Skeletal muscle tissue (tissue), 4 donors: Measurements from ENCODE around the gene RSL1D1. TPM values are rescaled to one million over a fixed set of nuclear protein-coding genes. Genes with fewer than 3 reads are reported as not detected.
"Not testable (repeated sequence)": the region's sequence is repeated elsewhere in the genome, so short reads cannot be mapped to it uniquely, and the experiment has no call there.

Experiments
- H3K27ac ChIP-seq: one replicate; pipeline ENCODE4 v1.7.0; 2013; ENCODE audit warnings: mild to moderate bottlenecking, low read depth, low read length, inconsistent platforms
- H3K27me3 ChIP-seq, 3 donors: one replicate each; pipeline ENCODE4 v1.7.0; 2013; ENCODE audit warnings: low read length in 3 of 3; ENCODE audit not compliant: control insufficient read depth in 3 of 3, insufficient read depth in 3 of 3
- H3K36me3 ChIP-seq, 3 donors: one replicate each; pipeline ENCODE4 v1.7.0; 2013; ENCODE audit warnings: low read length in 3 of 3; ENCODE audit not compliant: control insufficient read depth in 3 of 3, insufficient read depth in 3 of 3
- H3K4me1 ChIP-seq, 3 donors: one replicate each; pipeline ENCODE4 v1.7.0; 2013; ENCODE audit warnings: low read length in 3 of 3, mild to moderate bottlenecking in 3 of 3; ENCODE audit not compliant: control insufficient read depth in 3 of 3, insufficient read depth in 3 of 3
- H3K4me3 ChIP-seq, 3 donors: one replicate each; pipeline ENCODE4 v1.7.0; 2013; ENCODE audit warnings: low read length in 3 of 3
- H3K9ac ChIP-seq, 3 donors: one replicate each; pipeline ENCODE4 v1.7.0; 2013; ENCODE audit warnings: low read length in 3 of 3, mild to moderate bottlenecking in 3 of 3, moderate library complexity in 2 of 3, low read depth in 1 of 3
- H3K9me3 ChIP-seq, 3 donors: one replicate each; pipeline ENCODE4 v1.7.0; 2013; ENCODE audit warnings: low read length in 3 of 3; ENCODE audit not compliant: control insufficient read depth in 3 of 3
- total RNA-seq: library from RNA; depleted of rRNA; stranded (reverse); fragments of >200 nt; gene quantifications from one replicate; pipeline ENCODE4 v1.2.3, GENCODE V29; 2014
- donor health status: Osteomylitis.

Gene RSL1D1
- total RNA-seq, 1 donor from 2014 or later: 75.2 TPM

DNA sequence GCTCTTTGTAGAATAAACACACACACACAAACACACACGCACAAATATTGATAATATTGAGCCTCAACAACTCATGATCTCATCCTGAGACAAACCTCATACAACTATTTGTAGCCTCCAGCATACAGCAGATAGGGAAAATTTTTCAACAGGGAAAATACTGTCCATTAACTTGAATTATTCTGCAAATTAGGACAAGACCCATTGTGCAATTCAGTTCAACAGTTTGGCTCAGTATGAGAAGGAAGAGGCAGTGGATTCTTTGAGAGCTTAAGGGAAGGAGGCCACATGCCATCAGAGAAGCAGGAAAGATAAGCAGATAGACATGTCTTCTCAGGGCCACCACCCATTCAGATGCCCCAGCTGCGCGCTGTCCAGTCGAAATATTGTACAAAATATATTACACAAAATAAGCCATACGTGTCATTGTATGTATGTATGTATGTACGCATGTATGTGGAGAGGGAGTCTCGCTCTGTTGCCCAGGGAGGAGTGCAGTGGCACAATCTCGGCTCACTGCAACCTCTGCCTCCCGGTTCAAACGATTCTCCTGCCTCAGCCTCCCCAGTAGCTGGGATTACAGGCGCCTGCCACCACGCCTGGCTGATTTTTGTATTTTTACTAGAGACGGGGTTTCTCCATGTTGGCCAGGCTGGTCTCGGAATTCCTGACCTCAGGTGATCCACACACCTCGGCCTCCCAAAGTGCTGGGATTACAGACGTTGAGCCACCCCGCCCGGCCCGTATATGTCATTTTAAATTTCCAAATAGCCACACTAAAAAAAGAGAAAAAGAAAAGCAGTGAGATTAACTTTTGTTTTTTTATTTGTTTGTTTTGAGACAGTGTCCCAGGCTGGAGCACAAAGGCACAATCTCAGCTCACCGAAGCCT lies 56.1 kb downstream of the RSL1D1 start:
- Histone ChIP-seq H3K27ac (peak overlapping the region; percentile 99), H3K9me3 (no peaks in the 10 kb centered on the region), H3K27me3 (no peaks in the 10 kb centered on the region), H3K36me3 (peaks cover 0 to 4% (median 3%) of the 10 kb centered on the region in 3 donors), H3K4me1 (peaks cover 55 to 82% (median 73%) of the 10 kb centered on the region in 3 donors), H3K4me3 (peak overlapping the region; percentile 38 to 85 (median 85)), H3K9ac (peak overlapping the region; percentile 96 to 99 (median 97))

GRCh38 chr16:11794447-11794846 lies 56.9 kb downstream of the RSL1D1 start:
- peaks cover 3 to 4% (median 3%) of the 10 kb centered on the region in 3 donors for H3K36me3 ChIP-seq

DNA sequence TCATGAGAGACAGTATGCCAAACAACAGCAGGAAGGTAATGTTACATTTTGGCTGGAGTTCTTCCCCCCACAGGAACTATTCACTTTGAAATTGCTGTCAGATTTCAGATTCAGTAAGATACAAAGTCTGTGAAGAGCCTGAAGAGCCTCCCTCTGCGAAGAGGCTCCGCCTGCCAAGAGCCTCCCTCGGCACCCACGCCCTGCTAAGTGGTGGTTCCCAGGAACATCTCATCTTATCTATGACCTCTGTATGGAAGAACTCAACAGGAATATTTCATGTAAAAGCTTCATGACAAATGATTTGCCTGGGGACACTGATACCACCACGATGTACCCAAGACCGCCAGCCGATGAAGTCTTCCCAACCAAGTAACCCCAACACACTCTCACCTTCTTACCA lies 57.5 kb downstream of the RSL1D1 start:
- Histone ChIP-seq H3K27ac (peak overlapping the region; percentile 72), H3K9me3 (no peaks in the 10 kb centered on the region), H3K4me1 (peaks cover 47 to 75% (median 65%) of the 10 kb centered on the region in 3 donors), H3K4me3 (no peak overlapping the region), H3K9ac (peak overlapping the region in 2 of 3 donors; percentile 16 to 19), H3K27me3 (no peaks in the 10 kb centered on the region), H3K36me3 (peaks cover 3 to 4% (median 3%) of the 10 kb centered on the region in 3 donors)

More at GRCh38 chr16:11794447-11794846, 56.9 kb downstream of the RSL1D1 start:
- H3K27me3 ChIP-seq: no peaks in the 10 kb centered on the region
- H3K9me3 ChIP-seq: no peaks in the 10 kb centered on the region
- no peak overlapping the region for H3K4me3 ChIP-seq
- no peak overlapping the region for H3K27ac ChIP-seq
- H3K9ac ChIP-seq: no peak overlapping the region
- peaks cover 50 to 75% (median 69%) of the 10 kb centered on the region in 3 donors for H3K4me1 ChIP-seq

DNA sequence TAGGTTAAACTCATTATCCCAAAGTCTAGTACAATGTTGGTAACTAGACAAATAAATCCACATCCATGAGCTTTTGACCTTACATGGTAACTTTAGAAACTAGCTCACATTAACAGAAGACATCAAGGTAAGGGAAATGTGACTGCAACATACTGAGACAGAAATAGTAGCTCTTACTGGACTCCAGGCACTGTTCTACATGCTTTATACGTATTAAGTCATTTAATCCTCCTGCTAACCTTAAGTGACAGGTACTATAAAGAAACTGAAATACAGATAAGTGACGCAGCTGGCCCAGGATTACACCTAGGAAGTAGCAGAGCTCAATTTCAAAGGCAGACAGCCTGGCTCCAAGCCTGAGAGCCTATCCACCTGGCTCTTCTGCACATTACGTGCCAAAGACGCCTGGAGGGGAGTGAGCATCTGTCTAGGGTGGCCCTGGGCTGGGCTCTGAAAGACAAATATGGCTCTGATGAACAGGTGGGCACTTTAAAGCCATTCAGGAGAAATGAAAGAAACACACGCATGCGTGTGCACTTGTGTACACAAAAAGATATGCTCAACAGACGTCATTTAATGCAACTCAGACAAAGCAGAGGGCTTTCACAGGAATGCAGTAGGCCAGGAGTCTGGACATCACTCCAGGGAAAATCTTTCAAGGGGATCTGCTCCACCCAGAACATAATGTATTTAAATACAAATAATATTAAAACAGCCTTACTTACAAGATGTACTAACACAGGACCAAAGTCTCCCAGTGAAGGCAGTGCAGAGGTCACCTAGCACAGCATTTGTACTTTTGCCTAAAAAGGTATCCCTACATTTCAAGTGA lies 58.7 kb downstream of the RSL1D1 start:
- H3K4me3 ChIP-seq: no peak overlapping the region
- peak overlapping the region in 2 of 3 donors; percentile 5 to 41 for H3K9ac ChIP-seq
- peaks cover 36 to 66% (median 54%) of the 10 kb centered on the region in 3 donors for H3K4me1 ChIP-seq
- H3K27me3 ChIP-seq: no peaks in the 10 kb centered on the region
- H3K36me3 ChIP-seq: peaks cover 3 to 4% (median 3%) of the 10 kb centered on the region in 3 donors
- no peaks in the 10 kb centered on the region for H3K9me3 ChIP-seq
- peak overlapping the region; percentile 72 for H3K27ac ChIP-seq

DNA sequence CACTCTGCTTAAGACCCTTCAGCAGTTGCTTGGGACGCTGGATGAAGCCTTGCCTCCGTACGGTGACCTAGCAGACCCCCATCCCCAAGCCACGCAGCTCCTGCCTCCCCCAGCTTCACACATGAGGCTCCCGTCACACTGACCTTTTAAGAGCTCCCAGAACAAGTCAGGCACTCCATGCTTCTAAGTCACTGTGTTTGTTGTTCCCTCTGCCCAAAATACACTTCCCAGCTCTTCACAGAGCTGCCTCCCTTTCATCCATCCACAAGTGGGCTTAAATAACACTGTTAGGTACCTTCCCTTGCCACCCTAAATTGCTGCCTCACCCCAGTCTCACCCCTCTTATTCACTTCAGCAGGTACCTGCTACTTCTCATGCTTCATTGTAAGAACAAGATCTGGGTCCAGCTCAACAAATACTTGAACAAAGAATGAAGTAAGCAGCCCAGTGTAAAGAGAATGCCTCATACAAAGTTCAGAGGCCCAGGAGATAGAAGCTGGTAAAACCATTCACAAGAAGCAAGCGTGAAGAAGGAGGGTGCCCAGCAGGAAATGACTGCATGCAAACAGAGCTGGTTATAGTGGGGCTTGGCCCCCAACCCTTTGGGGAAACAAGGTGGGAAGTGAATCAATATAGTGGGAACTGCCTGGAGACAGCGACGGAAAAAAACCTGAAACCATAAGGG lies 60.1 kb downstream of the RSL1D1 start:
- no peaks in the 10 kb centered on the region for H3K9me3 ChIP-seq
- peaks cover 35 to 65% (median 53%) of the 10 kb centered on the region in 3 donors for H3K4me1 ChIP-seq
- H3K27me3 ChIP-seq: no peaks in the 10 kb centered on the region
- peak overlapping the region; percentile 72 for H3K27ac ChIP-seq
- peaks cover 3 to 4% (median 3%) of the 10 kb centered on the region in 3 donors for H3K36me3 ChIP-seq
- no peak overlapping the region for H3K4me3 ChIP-seq
- peak overlapping the region in 2 of 3 donors; percentile 10 to 12 for H3K9ac ChIP-seq

- no peaks in the 10 kb centered on the region for H3K27me3 ChIP-seq
- H3K9me3 ChIP-seq: no peaks in the 10 kb centered on the region
- H3K9ac ChIP-seq: no peak overlapping the region
- peaks cover 29 to 44% (median 39%) of the 10 kb centered on the region in 3 donors for H3K4me1 ChIP-seq
- no peak overlapping the region for H3K27ac ChIP-seq
- no peak overlapping the region for H3K4me3 ChIP-seq
- peaks cover 0 to 3% (median 0%) of the 10 kb centered on the region in 3 donors for H3K36me3 ChIP-seq
Observed at GRCh38 chr16:11788914-11789313, 62.4 kb downstream of the RSL1D1 start.

DNA sequence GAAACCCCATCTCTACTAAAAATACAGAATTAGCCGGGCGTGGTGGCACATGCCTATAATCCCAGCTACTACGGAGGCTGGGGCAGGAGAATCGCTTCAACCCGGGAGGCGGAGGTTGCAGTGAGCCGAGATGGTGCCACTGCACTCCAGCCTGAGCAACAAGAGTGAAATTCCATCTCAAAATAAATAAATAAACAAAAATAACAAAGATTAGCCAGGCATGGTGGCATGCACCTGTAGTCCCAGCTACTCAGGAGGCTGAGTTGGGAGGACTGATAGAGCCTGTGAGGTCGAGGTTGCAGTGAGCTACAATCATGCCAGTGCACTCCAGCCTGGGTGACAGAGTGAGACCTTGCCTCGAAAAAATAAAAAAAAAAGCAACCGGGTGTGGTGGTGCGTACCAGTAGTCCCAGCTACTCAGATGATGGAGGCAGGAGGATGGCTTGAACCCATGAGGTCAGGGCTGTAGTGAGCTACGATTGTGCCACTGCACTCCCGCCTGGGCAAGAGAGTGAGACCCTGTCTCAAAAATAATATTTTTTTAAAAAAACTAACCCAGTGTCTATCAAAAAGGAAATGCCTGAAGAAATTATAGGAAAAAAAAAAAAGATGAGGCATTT lies 66.3 kb downstream of the RSL1D1 start:
- not testable (repeated sequence) for H3K27ac ChIP-seq, H3K27me3 ChIP-seq, H3K9ac ChIP-seq, H3K4me3 ChIP-seq, H3K9me3 ChIP-seq, H3K36me3 ChIP-seq
- peaks cover 27 to 33% (median 28%) of the 10 kb centered on the region in 3 donors for H3K4me1 ChIP-seq

GRCh38 chr16:11784381-11784780 lies 67.0 kb downstream of the RSL1D1 start:
- H3K27ac ChIP-seq, H3K9me3 ChIP-seq, H3K36me3 ChIP-seq, H3K9ac ChIP-seq, H3K27me3 ChIP-seq, H3K4me3 ChIP-seq: not testable (repeated sequence)
- peaks cover 25 to 31% (median 27%) of the 10 kb centered on the region in 3 donors for H3K4me1 ChIP-seq

DNA sequence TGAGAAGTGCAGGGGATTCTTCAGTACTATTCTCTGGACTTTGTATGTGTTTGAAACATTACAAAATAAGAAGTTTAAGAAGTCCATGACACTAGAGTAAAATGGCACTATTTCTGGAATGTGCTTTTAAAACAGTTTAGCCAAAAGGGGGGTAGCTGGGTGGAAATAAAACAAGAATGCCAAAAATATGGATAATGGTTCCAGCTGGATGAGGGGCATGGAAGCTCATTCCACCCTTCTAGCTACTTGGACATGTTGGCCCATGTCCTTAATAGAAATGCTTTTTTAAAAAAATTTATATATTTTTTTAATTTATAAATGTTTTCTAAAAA lies 67.3 kb downstream of the RSL1D1 start:
- H3K4me3 ChIP-seq: no peak overlapping the region
- H3K36me3 ChIP-seq: peaks cover 0 to 6% (median 0%) of the 10 kb centered on the region in 3 donors
- peaks cover 25 to 28% (median 27%) of the 10 kb centered on the region in 3 donors for H3K4me1 ChIP-seq
- H3K27ac ChIP-seq: peak overlapping the region; percentile 80
- no peaks in the 10 kb centered on the region for H3K9me3 ChIP-seq
- no peaks in the 10 kb centered on the region for H3K27me3 ChIP-seq
- no peak overlapping the region for H3K9ac ChIP-seq
